ENCODE data around the gene CMTM7.

CMTM7 gene

GRCh38 chr3:32493437-32494414 lies 102.1 kb downstream of the CMTM7 start:
- DNase-seq = no peak

GRCh38 chr3:32495085-32495484 lies 103.4 kb downstream of the CMTM7 start:
- DNase-seq = no peak

GRCh38 chr3:32495609-32496008 lies 104.0 kb downstream of the CMTM7 start:
- DNase-seq = no peak

GRCh38 chr3:32498252-32498651 lies 106.6 kb downstream of the CMTM7 start:
- DNase-seq = no peak

GRCh38 chr3:32498992-32499391 lies 107.3 kb downstream of the CMTM7 start:
- DNase-seq = no peak

GRCh38 chr3:32499585-32499984 lies 107.9 kb downstream of the CMTM7 start:
- DNase-seq = no peak

- DNase-seq = no peak
Measured at GRCh38 chr3:32500231-32500630, 108.6 kb downstream of the CMTM7 start.

- no peak for DNase-seq
Measured at GRCh38 chr3:32500880-32501782, 109.5 kb downstream of the CMTM7 start.

GRCh38 chr3:32501783-32502117 lies 110.1 kb downstream of the CMTM7 start:
- DNase-seq = no peak

GRCh38 chr3:32502118-32502945 lies 110.7 kb downstream of the CMTM7 start, which contains the start of gene CMTM6:
Gene CMTM6, minus strand, starts transcription at chr3:32502852. Its CDS starts 107 bp downstream, at chr3:32502745.
- DNase-seq = peak; percentile 81 to 84

- DNase-seq = no peak
Measured at GRCh38 chr3:32502946-32503286, 111.3 kb downstream of the CMTM7 start.

Measured in activated T-cell treated with anti-CD3 and anti-CD28 coated beads, Interleukin-2, amount 50 U/mL, for 48 hours (primary cell).